GM21576 (cell line): ENCODE data around the gene LITAFD.
"Not testable (repeated sequence)": the region's sequence is repeated elsewhere in the genome, so short reads cannot be mapped to it uniquely, and the experiment has no call there.

Source experiments
- ATAC-seq: cut with Tn5 transposase; IDR thresholded peaks from one replicate; pipeline ENCODE4 v1.9.1; 2021; ENCODE audit warnings: mild to moderate bottlenecking, moderate library complexity; ENCODE audit not compliant: unreplicated experiment

Gene LITAFD

GRCh38 chr16:8893976-8894690 lies 12.0 kb downstream of the LITAFD start:
- ATAC-seq = no peak

GRCh38 chr16:8894736-8895334 lies 12.7 kb downstream of the LITAFD start:
- no peak for ATAC-seq

GRCh38 chr16:8898660-8899318 lies 16.6 kb downstream of the LITAFD start:
- ATAC-seq = no peak

DNA sequence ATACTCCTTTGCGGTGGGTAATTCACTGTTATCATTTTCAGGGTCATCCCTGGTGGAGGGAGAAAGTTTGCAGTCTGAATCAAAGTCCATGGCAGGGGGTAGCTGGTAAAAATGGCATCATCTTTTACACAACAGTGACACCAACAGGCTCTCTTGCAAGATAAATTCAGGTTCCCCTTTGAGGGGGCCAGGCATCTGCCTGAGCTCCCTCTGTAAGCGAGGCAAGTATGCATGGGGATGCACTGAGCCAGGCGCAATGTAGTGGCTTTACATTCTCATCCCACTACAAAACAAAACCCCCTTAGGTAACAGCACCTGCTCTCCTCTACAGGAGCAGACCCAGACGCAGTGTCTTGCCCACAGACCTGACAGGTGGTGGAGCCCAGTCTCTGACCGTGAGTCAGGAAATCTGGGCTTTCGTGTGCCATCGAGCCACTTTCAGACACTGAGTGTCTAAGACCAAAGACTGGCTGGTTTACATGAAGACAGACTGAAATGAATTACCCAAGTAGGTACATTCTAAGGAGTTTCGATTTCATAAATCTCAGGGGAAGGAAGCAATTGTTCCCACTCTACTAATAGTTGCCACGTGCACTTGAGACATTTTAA lies 17.7 kb downstream of the LITAFD start:
- no peak for ATAC-seq

- no peak for ATAC-seq
Observed at GRCh38 chr16:8900343-8900742, 18.2 kb downstream of the LITAFD start.

DNA sequence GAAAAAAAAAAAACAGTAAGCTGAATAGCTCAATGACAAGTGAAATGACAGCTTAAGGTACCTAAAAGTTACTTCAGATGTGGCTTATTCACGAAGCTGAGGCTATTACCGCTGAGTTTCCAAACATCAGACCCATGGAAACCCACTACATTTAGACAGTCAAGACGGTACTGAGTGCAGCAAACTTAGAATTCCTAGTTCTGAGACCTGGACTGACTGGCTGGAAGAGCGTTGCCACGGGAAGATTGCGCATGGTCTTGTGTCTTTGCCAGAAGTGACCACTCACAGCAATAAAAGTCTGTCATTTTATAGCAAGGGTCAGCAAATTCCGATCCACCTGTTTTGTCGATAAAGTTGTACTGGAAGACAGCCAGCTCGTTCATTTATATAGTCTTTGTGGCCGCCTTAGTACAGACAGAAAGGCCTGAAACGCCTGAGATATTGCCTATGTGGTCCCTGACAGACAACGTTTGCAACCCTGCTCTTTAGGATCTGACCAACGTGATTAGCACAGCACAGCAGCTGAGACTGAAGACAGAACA lies 19.2 kb downstream of the LITAFD start:
- ATAC-seq = no peak

DNA sequence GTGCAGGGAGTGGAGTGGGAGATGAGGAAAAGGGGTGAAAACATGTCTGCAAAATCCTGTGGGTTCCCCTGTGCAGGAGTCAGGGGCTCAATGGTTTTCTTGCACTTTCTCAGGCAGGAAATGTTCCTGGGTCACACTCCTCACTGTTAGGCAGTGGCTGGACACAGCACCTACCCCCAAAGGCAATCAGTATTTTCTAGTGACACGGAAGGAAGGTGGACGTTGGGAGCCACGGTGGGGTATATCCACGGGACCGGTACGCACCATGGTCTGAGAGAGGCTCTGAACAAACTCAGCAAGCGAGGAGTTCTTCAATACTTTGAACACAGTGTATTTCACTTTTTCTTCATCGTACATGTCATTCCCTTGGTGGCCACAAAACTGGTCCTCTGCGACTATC lies 20.9 kb downstream of the LITAFD start:
- ATAC-seq = no peak

GRCh38 chr16:8904018-8904430 lies 21.9 kb downstream of the LITAFD start:
- no peak for ATAC-seq

DNA sequence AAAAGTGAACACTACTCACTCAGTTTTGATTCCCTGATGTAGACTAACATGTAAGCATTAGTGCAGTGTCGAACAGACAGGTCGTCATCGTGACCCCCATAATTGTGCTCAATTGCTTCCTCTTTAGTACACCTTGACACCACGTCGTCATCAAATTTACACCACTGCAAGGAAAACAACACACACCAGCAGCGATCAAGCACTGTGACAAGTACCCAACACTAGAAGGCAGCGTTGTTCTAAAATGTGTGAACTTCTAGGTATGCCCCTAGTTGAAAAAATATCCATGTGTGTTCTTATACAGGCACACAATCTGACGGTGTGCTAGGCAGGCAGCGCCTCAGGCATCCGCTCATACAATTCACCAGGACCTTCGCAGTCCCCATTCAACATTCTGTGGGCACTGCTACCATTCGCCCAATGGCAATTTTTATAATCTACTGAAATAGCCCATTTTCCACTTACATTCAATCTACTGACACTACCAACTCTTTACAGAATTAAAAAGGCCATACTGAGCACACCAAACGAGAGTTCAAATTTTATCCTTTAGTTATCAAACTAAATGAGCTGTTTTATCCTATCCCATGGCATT lies 23.1 kb downstream of the LITAFD start:
- no peak for ATAC-seq

DNA sequence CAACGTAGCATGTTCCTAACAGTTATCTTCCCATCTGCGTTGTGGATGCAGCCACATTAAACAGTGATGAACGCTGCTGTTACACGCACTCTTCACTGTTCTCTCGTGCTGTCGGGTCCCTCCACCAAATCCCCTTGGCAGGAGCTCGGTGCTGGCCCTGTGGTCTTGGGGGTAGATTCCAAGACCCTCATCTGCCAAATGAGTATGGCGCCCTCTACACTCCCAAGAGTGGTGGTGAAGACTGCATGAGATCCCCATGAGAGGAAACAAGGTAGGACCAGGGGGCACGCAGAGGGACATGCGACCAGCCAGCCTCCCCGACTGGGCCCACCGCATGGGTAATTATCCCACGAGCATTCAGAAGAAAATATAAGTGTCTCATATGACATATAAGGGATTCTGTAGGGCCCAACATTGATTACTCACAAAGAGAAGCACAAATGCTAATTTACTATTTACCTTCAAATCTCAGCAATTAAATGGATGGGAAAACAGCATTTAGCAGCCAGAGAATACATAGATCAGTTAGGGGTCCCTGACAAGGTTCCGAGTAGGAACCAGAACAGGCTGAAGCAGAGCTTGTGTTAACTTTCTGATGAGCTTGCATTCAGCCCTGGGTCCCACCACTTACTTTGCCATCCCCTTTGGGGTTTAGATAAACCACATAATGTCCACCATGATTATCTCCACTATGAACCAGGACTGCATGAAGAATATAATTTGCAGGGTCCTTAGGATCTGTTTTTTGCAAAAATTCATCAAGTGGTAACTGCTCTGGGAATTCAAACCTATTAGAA lies 23.8 kb downstream of the LITAFD start:
- ATAC-seq = no peak

DNA sequence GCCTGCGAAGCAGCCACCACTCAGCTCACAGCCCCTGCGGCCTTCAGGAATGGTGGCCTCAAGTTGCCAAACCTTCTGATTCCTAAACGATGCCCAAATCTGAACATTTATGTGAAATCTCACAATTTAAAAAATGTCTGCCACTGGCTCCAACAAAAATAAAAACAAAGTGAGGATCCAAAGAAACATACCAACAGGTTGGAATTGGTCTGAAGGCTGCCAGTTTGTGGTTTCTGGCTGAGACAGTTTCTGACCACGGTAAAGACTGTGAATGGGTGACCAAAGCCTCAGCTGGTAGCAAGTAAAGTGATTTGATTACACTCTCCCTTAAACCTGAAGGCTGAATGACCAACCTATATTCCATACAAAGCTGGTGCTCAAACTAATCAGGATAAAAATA lies 24.9 kb downstream of the LITAFD start:
- no peak for ATAC-seq

GRCh38 chr16:8908810-8909468 lies 26.8 kb downstream of the LITAFD start:
- no peak for ATAC-seq

GRCh38 chr16:8910811-8911210 lies 28.7 kb downstream of the LITAFD start:
- no peak for ATAC-seq

DNA sequence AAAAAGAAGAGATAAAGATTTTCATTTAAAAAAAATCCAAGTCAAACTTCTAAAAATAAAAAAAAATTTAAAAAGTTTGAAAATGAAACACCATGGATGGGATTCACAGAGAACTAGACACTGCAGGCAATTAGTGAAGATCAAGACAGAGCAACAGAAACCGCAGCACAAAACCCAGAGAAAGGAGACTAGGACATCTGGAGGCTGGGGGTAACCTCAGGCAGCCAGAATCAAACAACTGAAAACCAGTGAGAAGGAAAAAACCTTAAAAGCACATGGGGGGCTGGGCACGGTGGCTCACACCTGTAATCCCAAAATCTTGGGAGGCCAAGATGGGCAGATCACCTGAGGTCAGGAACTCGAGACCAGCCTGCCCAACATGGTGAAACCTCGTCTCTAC lies 30.6 kb downstream of the LITAFD start:
- no peak for ATAC-seq

DNA sequence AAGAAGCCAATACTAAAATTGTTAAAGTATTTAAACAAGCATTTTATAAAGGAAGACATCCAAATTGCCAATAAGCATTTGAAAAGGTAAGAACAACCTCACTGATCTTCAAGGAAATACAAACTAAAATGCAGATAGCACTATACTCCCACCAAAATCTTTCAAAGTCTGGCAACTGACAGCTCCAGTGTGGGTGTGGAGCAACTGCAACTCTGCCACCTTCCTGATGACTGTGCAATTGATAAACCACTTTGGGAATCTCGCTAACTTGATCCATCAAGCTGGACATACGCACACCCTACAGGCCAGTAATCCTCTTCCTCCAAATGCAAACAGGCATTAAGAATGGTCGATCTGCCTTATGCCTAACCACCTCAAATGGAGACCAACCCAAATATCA lies 31.9 kb downstream of the LITAFD start:
- no peak for ATAC-seq

DNA sequence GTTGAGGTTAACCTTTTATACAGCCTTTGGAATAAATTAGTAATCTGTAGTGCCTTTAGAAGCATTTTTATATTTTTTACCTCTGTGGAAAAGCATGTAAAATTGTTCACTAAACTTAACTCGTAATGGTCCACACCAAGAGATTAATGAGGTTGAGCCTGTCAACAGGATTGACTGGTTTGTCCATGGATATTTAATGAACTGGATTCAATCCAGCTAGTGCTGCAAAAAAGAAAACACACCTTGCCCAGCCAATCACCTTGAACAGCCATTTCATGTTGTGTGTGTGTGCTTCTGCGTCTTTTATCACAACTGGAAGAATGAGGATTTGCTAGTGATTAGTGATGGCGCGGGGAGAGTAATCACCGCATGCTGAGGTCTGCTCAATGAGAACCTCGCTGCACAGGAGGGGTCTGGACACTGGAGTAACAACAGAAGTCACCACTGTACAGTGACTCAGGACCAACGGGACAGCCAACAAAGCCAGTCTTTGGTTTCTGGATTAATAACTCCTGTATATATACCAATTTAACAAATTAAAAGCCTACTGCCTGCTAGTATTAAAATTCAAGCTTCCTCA lies 33.7 kb downstream of the LITAFD start:
- no peak for ATAC-seq

DNA sequence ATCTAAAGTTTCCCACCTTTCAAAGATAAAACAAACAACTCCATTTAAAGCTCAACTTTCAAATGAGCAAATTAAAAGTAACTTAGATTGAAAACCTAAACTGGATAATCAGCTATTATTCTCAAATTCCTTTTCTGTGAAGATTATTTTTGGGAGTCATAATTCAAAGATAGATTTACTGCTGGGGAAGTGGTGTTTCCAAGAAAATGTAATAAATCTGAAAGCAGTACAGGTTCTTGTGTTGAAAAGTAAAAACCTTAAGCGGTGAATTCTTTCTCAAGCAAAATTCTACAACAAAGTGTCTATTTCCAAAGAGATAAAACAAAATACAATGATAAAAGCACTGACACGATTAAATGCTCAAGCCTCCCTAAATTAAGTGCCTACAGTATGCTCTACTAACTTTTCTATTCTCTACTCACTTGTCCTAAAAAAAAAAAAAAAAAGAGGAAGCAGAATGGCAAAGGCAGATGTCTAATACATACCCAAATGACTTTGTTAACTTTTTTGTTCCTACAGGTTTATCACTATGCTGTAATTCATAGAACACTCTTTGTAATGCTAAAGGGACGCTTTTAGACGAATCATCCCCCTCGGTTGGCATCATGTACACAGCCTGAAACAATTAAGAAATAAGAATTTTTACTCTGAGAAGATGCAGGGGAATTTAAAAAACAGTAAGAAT lies 34.5 kb downstream of the LITAFD start:
- no peak for ATAC-seq

- not testable (repeated sequence) for ATAC-seq
Observed at GRCh38 chr16:8917336-8917735, 35.2 kb downstream of the LITAFD start.
